K562 (cell line): Measurements from ENCODE around the gene VIT. TPM values are rescaled to one million over a fixed set of nuclear protein-coding genes. Genes with fewer than 3 reads are reported as not detected.

Source experiments
- ATAC-seq: fragments of 200-7000 bp; cut with Tn5 transposase; 3 replicates; pipeline ENCODE4 v1.9.1; 2020; ENCODE audit warnings: moderate library complexity
- BruUV-seq: library from RNA; stranded (reverse); fragments of 400-500 nt; replicated peaks from 2 replicates; lab custom pipeline; 2021; lab: Mats Ljungman, UMichigan
- CTCF ChIA-PET: fragments of 300-600 bp; formaldehyde crosslinking; extraction: SDS; loops from one replicate; lab custom pipeline; 2021; ENCODE audit warnings: low intra/inter-chr PET ratio; lab: Yijun Ruan, JAX
- POLR2A ChIA-PET: fragments of 300-600, 350-650 bp; sonication (Branson Sonifier 250); formaldehyde crosslinking; extraction: SDS; loops from one replicate; lab custom pipeline; 2021; ENCODE audit warnings: antibody characterized with exemption, inconsistent platforms; lab: Yijun Ruan, JAX
- DNase-seq, 4 experiments: peaks; one replicate each; pipeline versions ENCODE4 v3.0.0 to v3.0.0-alpha.2; 2011 to 2018; ENCODE audit warnings: low spot score in 3 of 4, mixed read lengths in 3 of 4; ENCODE audit errors: extremely low read depth in 1 of 4
- FAIRE-seq: peaks from 2 replicates; lab custom pipeline; 2011; peaks lifted over from hg19 to GRCh38; lab: Jason Lieb, UNC
- H2AFZ ChIP-seq: 2 replicates; pipeline ENCODE4 v1.6.0; 2011; ENCODE audit warnings: low read depth, low read length, control low read depth, inconsistent platforms
- H3K27ac ChIP-seq: fragments of 200-600 bp; 3 replicates; pipeline ENCODE4 v1.8.0; 2011; ENCODE audit warnings: low read depth, mild to moderate bottlenecking, control low read depth, inconsistent platforms, low read length, moderate library complexity, mixed read lengths; ENCODE audit errors: extremely low read depth
- H3K27me3 ChIP-seq, 2 experiments: fragments of 300-600 bp in 1 of 2; 2 replicates in 1 of 2; 3 replicates in 1 of 2; pipeline versions ENCODE4 v1.6.0 to v1.8.0; 2011; ENCODE audit warnings: inconsistent platforms in 2 of 2, low read length in 2 of 2, mild to moderate bottlenecking in 1 of 2, mixed read lengths in 1 of 2, moderate library complexity in 1 of 2; ENCODE audit not compliant: control insufficient read depth in 2 of 2, insufficient read depth in 2 of 2
- H3K36me3 ChIP-seq: fragments of 300-600 bp; 3 replicates; pipeline ENCODE4 v1.8.0; 2011; ENCODE audit warnings: mild to moderate bottlenecking, low read length, inconsistent platforms; ENCODE audit not compliant: control insufficient read depth, insufficient read depth
- H3K4me1 ChIP-seq, 2 experiments: fragments of 200-600 bp in 1 of 2; replicated peaks in 1 of 2; 2 replicates in 1 of 2; 3 replicates in 1 of 2; pipeline versions ENCODE4 v1.5.1 to v1.8.0; 2011; ENCODE audit warnings: inconsistent platforms in 2 of 2, low read length in 2 of 2, mild to moderate bottlenecking in 1 of 2, mixed read lengths in 1 of 2, moderate library complexity in 1 of 2; ENCODE audit not compliant: control insufficient read depth in 2 of 2, insufficient read depth in 2 of 2
- H3K4me2 ChIP-seq: 2 replicates; pipeline ENCODE4 v1.6.1; 2011; ENCODE audit warnings: low read length, control low read depth, inconsistent platforms, mixed read lengths; ENCODE audit not compliant: insufficient read depth
- H3K4me3 ChIP-seq: fragments of 200-600 bp; sonication (generic), shearing (Covaris generic); 2 replicates; pipeline ENCODE4 v1.5.1; 2016; ENCODE audit warnings: control low read depth, inconsistent platforms
- H3K79me2 ChIP-seq: fragments of 200-600 bp; 3 replicates; pipeline ENCODE4 v1.8.0; 2011; ENCODE audit warnings: low read length, inconsistent platforms; ENCODE audit not compliant: control insufficient read depth, insufficient read depth
- H3K9ac ChIP-seq, 2 experiments: 2 replicates each; pipeline versions ENCODE4 v1.6.0 to v1.6.1; 2011; ENCODE audit warnings: low read depth in 2 of 2, low read length in 2 of 2, control low read depth in 1 of 2, inconsistent platforms in 1 of 2, mild to moderate bottlenecking in 1 of 2, mixed read lengths in 1 of 2; ENCODE audit not compliant: insufficient read depth in 1 of 2
- H3K9me1 ChIP-seq: one replicate; pipeline ENCODE4 v1.6.0; 2011; ENCODE audit warnings: inconsistent platforms, mild to moderate bottlenecking, low read length, moderate library complexity; ENCODE audit not compliant: control insufficient read depth, insufficient read depth
- H3K9me3 ChIP-seq: replicated peaks from 2 replicates; pipeline ENCODE4 v1.5.1; 2011; ENCODE audit warnings: low read depth, low read length, inconsistent platforms; ENCODE audit not compliant: control insufficient read depth, insufficient read depth
- H4K20me1 ChIP-seq: replicated peaks from 2 replicates; pipeline ENCODE4 v1.6.1; 2011; ENCODE audit warnings: low read length, inconsistent platforms, mixed read lengths; ENCODE audit not compliant: control insufficient read depth, insufficient read depth
- CEBPB ChIP-seq: fragments of 450-650 bp; IDR thresholded peaks from 2 replicates; pipeline ENCODE4 v1.6.1; 2016; ENCODE audit warnings: missing genetic modification characterization, missing compliant biosample characterization
- HMG20A ChIP-seq: fragments of 450-650 bp; formaldehyde crosslinking; conservative IDR thresholded peaks from 2 replicates; pipeline ENCODE4 v1.4.0; 2020; ENCODE audit warnings: mild to moderate bottlenecking, mixed read lengths
- JUN ChIP-seq, 2 experiments: sonication (generic) in 1 of 2; formaldehyde crosslinking in 1 of 2; IDR thresholded peaks; 2 replicates each; pipeline versions ENCODE4 v1.6.1 to v1.8.0; 2012 to 2022; ENCODE audit warnings: borderline replicate concordance in 2 of 2, mild to moderate bottlenecking in 2 of 2, improper control_type of control experiment in 1 of 2, low read depth in 1 of 2, low read length in 1 of 2, missing genetic modification reagents in 1 of 2
- MAX ChIP-seq: sonication (generic); formaldehyde crosslinking; IDR thresholded peaks from 2 replicates; pipeline ENCODE4 v1.9.0; 2022; ENCODE audit warnings: mild to moderate bottlenecking, missing genetic modification reagents
- NCOA4 ChIP-seq: fragments of 450-650 bp; IDR thresholded peaks from 2 replicates; pipeline ENCODE4 v1.6.1; 2018; ENCODE audit warnings: mild to moderate bottlenecking; ENCODE audit not compliant: partially characterized antibody
- NFIC ChIP-seq: fragments of 450-650 bp; IDR thresholded peaks from 2 replicates; pipeline ENCODE4 v1.6.1; 2017; ENCODE audit warnings: mild to moderate bottlenecking, inconsistent platforms
- PHF21A ChIP-seq: fragments of 450-650 bp; IDR thresholded peaks from 2 replicates; pipeline ENCODE4 v1.6.1; 2017; ENCODE audit warnings: low read depth, borderline replicate concordance
- PML ChIP-seq: IDR thresholded peaks from 2 replicates; pipeline ENCODE4 v1.6.1; 2012; ENCODE audit warnings: low read length, inconsistent platforms
- TAF1 ChIP-seq: IDR thresholded peaks from 2 replicates; pipeline ENCODE4 v1.6.1; 2011; ENCODE audit warnings: mild to moderate bottlenecking, low read length, moderate library complexity; ENCODE audit not compliant: insufficient read depth, control insufficient read depth, severe bottlenecking; ENCODE audit errors: extremely low read depth
- THAP7 ChIP-seq: fragments of 250-450 bp; sonication (Bioruptor Pico); IDR thresholded peaks from 2 replicates; pipeline ENCODE4 v1.5.0; 2021
- THRB ChIP-seq: fragments of 450-650 bp; formaldehyde crosslinking; conservative IDR thresholded peaks from 2 replicates; pipeline ENCODE4 v1.4.0; 2022; ENCODE audit warnings: mild to moderate bottlenecking, missing genetic modification characterization
- ZKSCAN1 ChIP-seq: fragments of 150-350 bp; IDR thresholded peaks from 2 replicates; pipeline ENCODE4 v1.6.1; 2016; ENCODE audit warnings: low read depth, low read length
- ZNF165 ChIP-seq: fragments of 250-450 bp; sonication (Bioruptor Pico); IDR thresholded peaks from 2 replicates; pipeline ENCODE4 v1.4.0; 2020; ENCODE audit warnings: borderline replicate concordance
- WGBS: fragments of 100-300 bp; shearing (Covaris generic); methylation state at CpG from one replicate; pipeline ENCODE4 v1.1.6; 2016; ENCODE audit warnings: low coverage, mixed read lengths; ENCODE audit not compliant: insufficient coverage; ENCODE audit errors: missing lambda C conversion rate; 5-methylcytosine and 5-hydroxymethylcytosine counted together
- in situ Hi-C: fragments of 300-500 bp; cut with MboI; formaldehyde crosslinking; loops from 4 replicates; pipeline ENCODE4 v1.15.0; 2018; ENCODE audit warnings: inconsistent platforms, mixed read lengths
- intact Hi-C: fragments of 100-400 bp; cut with micrococcal nuclease; formaldehyde crosslinking; loops from 2 replicates; pipeline ENCODE4 v1.14.2; 2022
- polyA plus RNA-seq, 8 experiments: library from polyadenylated mRNA; depleted of rRNA in 4 of 8; stranded (reverse) in 5 of 8; unstranded in 3 of 8; fragments of >200 nt; fragmentation: Nextera tagmentation in 2 of 8; fragmentation: Illumina TruSeq in 1 of 8; extraction: Ambion mirVana in 2 of 8; extraction: Trizol in 1 of 8; gene quantifications; 2 replicates each; pipeline versions ENCODE4 v1.2.1 to v1.2.3, GENCODE V29; 2011 to 2014; ENCODE audit warnings: inconsistent platforms in 1 of 8, missing spikeins in 1 of 8
- total RNA-seq, 7 experiments: library from RNA; depleted of rRNA in 6 of 7; stranded (reverse); fragments of >200 nt in 6 of 7; fragmentation: Illumina TruSeq in 2 of 7; extraction: Trizol in 2 of 7; gene quantifications; 2 replicates each; pipeline versions ENCODE4 v1.2.1 to v1.2.3, GENCODE V29; 2011 to 2021; ENCODE audit warnings: low replicate concordance in 1 of 7
- TF ChIP-seq, protein P1 (sequence below): sonication (generic); formaldehyde crosslinking; IDR thresholded peaks from 2 replicates; pipeline ENCODE4 v1.8.0; 2022; ENCODE audit warnings: missing genetic modification reagents, mild to moderate bottlenecking, borderline replicate concordance
- TF ChIP-seq, protein P2 (sequence below): fragments of 250-450 bp; sonication (Bioruptor Pico); IDR thresholded peaks from 2 replicates; pipeline ENCODE4 v1.5.1; 2021; ENCODE audit warnings: mild to moderate bottlenecking

VIT gene
- total and polyA plus RNA-seq, 9 of the 15 experiments (the other 6 are each of a cell fraction or from before 2014, with no cell fraction given): not detected

DNA sequence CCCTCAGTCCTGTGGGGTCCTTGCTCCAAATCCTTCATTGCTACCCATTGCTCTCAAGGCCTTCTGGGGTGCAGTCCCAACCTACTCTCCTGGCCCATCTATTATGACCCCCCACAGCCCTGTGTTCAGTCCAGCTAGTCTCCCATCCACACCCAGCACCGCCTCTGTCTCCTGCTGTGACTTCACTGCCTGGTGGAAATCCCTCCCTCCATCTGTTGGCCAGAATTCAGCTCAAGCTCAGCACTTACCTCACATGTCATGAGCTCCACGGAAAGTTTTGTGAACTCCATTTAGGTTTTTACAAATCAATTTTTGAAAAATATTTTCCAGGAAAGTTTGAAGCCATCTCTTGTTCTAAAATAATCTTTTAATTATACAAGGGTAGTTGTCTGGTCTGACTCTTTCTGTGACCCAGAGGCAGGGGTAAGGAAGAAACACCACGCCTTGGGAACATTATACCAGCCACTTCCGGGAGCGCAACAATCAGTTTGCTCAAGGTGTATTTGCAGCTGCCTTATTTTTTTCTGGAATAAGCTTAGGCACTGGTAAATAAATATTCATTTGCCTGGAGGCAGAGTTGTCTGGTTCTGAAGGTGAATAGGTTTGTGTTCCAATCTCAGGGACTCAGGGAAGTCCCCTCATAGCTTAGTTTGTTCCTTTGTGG lies 110.8 kb downstream of the VIT start:
- BruUV-seq: no TSS peak
- 11% methylated on average over 5 of the region's 5 CpGs for WGBS
- DNase-seq (peak in 2 of 4 experiments; percentile 22 to 49), FAIRE-seq (peak; percentile 69), ATAC-seq (peak; percentile 57)
- Histone ChIP-seq H3K4me2 (no peak overlapping the region), H4K20me1 (no peaks in the 10 kb centered on the region), H3K9me3 (no peaks in the 10 kb centered on the region), H2AFZ (no peak overlapping the region), H3K36me3 (no peaks in the 10 kb centered on the region), H3K4me3 (no peak overlapping the region), H3K27me3 (peaks cover 0 to 8% of the 10 kb centered on the region in 2 experiments; a peak in 2 of 5 replicates), H3K9ac (no peak overlapping the region), H3K79me2 (no peaks in the 10 kb centered on the region), H3K27ac (no peak overlapping the region), H3K9me1 (no peaks in the 10 kb centered on the region), H3K4me1 (peaks cover 4 to 7% of the 10 kb centered on the region in 2 experiments; a peak in 2 of 5 replicates)
- intact Hi-C loops (no loop called here), in situ Hi-C loops (no loop called here)
- ChIA-PET POLR2A (interaction anchor here (0.5 kb wide), 1 partner anchor 180 kb away, joined by 3 read pairs; no protein-coding TSS in a partner anchor), CTCF (interaction anchor here (0.7 kb wide), 1 partner anchor 285 kb away, joined by 3 read pairs; no protein-coding TSS in a partner anchor)
- TF ChIP-seq NFIC (peak; percentile 9; the same call in 1 of the 2 replicates), TAF1 (no peak), ZNF165 (CRISPR knock-in tag) (no peak), CEBPB (tag) (no peak), HMG20A (CRISPR knock-in tag) (no peak), ZKSCAN1 (no peak), NCOA4 (no peak), THAP7 (CRISPR knock-in tag) (no peak), PML (no peak), PHF21A (no peak), THRB (CRISPR knock-in tag) (no peak), MAX (CRISPR knock-in tag) (no peak), JUN (IDR thresholded peaks at IDR 0.05; ENCODE audit: borderline replicate concordance, low read depth, low read length) (no peak), JUN (CRISPR knock-in tag; IDR thresholded peaks at IDR 0.05; ENCODE audit: borderline replicate concordance) (no peak)
- TF ChIP-seq, protein P1, sequence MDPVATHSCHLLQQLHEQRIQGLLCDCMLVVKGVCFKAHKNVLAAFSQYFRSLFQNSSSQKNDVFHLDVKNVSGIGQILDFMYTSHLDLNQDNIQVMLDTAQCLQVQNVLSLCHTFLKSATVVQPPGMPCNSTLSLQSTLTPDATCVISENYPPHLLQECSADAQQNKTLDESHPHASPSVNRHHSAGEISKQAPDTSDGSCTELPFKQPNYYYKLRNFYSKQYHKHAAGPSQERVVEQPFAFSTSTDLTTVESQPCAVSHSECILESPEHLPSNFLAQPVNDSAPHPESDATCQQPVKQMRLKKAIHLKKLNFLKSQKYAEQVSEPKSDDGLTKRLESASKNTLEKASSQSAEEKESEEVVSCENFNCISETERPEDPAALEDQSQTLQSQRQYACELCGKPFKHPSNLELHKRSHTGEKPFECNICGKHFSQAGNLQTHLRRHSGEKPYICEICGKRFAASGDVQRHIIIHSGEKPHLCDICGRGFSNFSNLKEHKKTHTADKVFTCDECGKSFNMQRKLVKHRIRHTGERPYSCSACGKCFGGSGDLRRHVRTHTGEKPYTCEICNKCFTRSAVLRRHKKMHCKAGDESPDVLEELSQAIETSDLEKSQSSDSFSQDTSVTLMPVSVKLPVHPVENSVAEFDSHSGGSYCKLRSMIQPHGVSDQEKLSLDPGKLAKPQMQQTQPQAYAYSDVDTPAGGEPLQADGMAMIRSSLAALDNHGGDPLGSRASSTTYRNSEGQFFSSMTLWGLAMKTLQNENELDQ (CRISPR knock-in tag): no peak
- TF ChIP-seq, protein P2, sequence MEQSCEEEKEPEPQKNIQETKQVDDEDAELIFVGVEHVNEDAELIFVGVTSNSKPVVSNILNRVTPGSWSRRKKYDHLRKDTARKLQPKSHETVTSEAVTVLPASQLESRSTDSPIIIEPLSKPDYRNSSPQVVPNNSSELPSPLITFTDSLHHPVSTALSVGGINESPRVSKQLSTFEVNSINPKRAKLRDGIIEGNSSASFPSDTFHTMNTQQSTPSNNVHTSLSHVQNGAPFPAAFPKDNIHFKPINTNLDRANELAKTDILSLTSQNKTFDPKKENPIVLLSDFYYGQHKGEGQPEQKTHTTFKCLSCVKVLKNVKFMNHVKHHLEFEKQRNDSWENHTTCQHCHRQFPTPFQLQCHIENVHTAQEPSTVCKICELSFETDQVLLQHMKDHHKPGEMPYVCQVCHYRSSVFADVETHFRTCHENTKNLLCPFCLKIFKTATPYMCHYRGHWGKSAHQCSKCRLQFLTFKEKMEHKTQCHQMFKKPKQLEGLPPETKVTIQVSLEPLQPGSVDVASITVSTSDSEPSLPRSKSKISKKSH: no peak
